Metanephros (tissue), 1 donor: ENCODE measurements around the gene KRAS. TPM values are rescaled to one million over a fixed set of nuclear protein-coding genes. Genes with fewer than 3 reads are reported as not detected.

Experiments
- total RNA-seq: library from RNA; depleted of rRNA; stranded (reverse); fragments of >200 nt; gene quantifications from one replicate; pipeline ENCODE4 v1.2.3, GENCODE V29; 2014

Gene KRAS
- 20.7 TPM for total RNA-seq

DNA sequence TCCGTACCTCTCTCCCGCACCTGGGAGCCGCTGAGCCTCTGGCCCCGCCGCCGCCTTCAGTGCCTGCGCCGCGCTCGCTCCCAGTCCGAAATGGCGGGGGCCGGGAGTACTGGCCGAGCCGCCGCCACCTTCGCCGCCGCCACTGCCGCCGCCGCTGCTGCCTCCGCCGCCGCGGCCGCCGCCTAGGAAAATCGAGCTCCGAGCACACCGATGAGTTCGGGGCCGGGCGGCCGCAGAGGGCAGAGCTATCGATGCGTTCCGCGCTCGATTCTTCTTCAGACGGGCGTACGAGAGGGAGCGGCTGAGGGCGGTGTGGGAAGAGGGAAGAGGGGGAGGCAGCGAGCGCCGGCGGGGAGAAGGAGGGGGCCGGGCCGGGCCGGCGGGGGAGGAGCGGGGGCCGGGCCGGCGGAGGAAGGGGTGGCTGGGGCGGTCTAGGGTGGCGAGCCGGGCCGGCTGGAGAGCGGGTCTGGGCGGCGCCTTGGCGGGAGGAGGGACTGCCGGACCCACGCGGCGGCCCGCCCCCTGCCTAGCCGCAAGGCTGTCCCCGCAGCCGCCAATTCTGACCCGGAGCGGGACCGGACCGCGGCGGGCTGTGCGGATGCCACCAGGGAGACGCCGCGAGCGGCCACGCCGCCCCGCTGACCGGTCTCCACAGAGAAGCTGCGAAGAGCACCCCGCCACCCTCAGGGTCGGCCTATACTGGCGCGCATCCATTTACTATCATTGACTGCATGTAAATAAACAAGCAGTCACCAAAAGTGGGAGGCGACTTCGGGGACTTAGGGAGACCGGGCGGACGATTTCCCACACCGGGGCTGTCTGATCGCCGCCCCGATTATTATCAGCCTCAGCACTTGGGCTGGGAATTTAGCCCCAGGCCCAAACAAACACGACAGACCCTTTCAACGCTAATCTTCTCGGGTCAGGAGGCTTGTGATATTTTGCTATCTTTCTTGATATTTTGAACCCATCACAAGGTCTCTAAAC lies at the start of gene KRAS:
Gene KRAS, minus strand, starts transcription at position 186 of the 987 bp plus-strand sequence.

GRCh38 chr12:25195056-25195971 lies 55.4 kb downstream of the KRAS start, which contains the start of the genes DNAI7 and ETFRF1:
Gene DNAI7 (minus strand): TSS chr12:25195160. CDS start chr12:25195078, 82 bp downstream.
Gene ETFRF1 (plus strand): TSS chr12:25195237. CDS start chr12:25203957, 8,720 bp downstream.

Other genes starting within 250 kb of the KRAS start
- gene DNAI7, start 55.8 kb downstream of the KRAS start, total RNA-seq: 3.9 TPM
- gene ETFRF1, start 55.7 kb downstream of the KRAS start, total RNA-seq: 22.0 TPM